NCI-H1417 treated with DMSO at 0.1 percent for 48 hours (cell line): ENCODE measurements around the gene NIPSNAP2.
"Not testable (repeated sequence)": the region's sequence is repeated elsewhere in the genome, so short reads cannot be mapped to it uniquely, and the experiment has no call there.

Experiments
- DNase-seq: peaks from one replicate; lab custom pipeline; 2025; lab: John Stamatoyannopoulos, UW

Gene NIPSNAP2

DNA sequence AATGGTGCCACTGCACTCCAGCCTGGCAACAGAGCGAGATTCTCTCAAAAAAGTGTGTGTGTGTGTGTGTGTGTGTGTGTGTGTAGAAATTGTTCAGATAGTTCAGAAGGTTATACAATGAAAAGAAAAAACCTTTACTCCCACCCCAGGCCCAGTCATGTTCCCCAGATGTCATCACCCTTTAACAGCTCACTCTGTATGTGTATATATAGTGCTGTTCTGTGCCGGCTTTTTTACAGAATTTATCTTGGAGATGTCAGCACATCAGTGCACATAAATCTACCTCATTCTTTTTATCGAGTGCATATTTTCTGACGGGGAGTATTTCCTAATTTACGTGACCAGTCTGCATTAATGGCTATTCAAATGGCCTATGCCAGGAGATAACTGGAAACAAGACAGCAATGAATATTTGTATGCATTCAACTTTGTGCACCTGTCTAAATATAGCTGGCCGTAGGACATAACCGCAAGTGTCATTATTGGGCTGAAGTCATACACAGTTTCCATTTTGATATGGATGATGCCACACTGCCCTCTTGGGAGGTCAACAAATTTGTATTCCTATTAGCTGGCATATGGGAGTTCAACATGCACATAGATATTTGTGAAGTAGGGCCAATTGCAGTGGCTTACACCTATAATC is 11.7 kb downstream of the NIPSNAP2 start:
- no peak for DNase-seq

DNA sequence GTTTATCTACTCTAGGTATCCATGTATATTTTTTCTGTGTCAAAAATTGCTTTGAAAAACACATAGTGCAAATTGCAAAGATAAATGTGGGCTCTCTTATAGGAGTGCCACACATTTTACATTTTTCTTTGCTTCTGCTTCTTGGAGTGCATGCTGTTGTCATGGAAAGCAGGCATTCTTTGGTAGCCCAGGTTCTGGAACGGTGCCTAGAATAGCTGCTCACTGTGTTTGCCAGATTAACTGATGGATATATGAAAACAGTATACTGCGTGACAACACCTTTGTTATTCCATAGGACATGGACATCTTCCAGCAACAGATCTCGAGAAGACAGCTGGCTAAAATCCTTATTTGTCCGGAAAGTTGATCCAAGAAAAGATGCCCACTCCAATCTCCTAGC is 13.4 kb downstream of the NIPSNAP2 start:
- DNase-seq = no peak

DNA sequence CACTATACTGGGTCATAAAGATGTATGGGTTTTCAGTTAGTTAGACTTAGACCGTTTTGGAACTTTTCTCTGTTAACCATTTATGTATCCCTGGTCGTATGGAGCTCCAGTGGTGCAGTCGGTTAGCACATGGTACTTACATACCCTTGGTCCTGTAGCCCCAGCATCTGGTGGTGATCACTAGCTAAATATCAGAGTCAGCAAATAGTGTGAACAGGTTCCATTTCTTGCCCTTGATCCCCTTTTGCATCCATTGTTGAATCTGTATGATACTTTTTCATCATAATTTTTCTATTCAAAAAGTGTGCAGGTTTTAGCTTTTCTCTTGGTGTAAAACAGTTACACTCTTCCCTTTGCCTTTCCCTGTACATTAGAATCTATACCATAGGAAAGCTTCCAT is 15.9 kb downstream of the NIPSNAP2 start:
- DNase-seq = no peak

DNA sequence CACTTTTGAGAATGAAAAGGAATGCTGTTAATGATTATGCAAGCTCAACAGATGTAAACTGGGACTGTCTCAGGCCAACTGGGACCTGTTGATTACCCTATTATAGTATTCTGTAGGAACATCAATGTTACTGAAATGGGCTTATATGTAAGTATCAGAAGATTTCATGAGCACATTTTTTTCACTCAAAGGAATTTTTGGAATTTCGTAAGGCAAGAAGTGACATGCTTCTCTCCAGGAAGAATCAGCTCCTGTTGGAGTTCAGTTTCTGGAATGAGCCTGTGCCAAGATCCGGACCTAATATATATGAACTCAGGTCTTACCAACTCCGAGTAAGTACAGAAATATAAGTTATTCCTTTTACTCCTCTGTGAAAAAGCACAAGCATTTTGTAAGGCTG is 19.2 kb downstream of the NIPSNAP2 start:
- no peak for DNase-seq

DNA sequence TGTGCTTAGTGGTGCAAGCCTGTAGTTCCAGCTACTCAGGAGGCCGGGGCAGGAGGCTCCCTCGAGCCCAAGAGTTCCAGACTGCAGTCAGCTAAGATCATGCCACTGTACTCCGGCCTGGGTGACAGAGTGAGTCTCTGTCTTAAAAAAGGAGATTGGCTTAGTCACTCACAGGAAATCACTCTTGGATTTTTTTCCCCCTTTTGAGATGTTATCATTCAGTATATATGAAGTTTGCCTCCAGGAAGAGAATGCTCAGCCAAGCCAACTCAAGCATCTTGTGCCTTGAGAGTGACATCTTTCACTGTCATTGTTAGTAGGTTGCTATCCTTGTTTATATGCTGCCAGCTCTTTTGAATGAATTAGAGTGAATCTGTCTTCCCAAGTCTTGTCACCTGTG is 28.0 kb downstream of the NIPSNAP2 start:
- no peak for DNase-seq

DNA sequence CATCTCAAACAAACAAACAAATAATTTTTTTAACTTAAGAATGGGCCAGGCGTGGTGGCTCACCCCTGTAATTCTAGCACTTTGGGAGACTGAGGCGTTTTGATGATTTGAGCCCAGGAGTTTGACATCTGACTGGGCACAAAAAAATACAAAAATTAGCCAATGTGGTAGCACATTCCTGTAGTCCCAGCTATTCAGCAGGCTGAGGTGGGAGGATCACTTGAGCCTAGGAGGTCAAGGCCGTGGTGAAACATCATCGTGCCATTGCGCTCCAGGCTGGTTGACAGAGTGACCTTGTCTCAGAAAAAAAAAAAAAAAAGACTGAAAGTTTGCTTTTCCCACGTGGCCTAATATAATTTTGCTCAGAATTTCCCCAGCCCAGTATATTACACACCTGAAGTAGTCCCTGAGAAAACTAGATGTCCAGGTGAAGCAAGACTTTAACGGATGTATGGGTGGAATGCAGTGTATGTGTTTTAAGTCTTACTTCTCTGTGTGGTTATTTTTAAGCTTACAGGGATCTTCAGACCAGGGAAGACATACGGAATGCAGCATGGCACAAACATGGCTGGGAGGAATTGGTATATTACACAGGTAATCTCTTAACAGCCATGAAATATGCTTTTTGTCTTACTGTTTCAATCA is 32.6 kb downstream of the NIPSNAP2 start:
- DNase-seq = no peak

DNA sequence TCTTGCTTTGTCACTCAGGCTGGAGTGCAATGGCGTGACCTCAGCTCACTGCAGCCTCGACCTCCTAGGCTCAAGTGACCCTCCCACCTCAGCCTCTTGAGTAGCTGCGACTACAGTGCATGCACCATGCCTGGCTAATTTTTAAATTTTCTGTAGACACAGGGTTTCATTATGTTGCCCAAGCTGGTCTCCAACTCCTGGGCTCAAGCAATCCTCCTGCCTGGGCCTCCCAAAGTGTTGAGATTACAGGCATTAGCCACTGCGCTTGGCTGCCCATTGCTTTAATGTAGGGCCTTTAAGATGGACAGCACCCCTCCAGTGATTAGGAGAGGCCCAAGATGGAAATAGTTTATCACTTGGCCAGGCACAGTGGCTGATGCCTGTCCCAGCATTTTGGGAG is 39.4 kb downstream of the NIPSNAP2 start:
- no peak for DNase-seq

DNA sequence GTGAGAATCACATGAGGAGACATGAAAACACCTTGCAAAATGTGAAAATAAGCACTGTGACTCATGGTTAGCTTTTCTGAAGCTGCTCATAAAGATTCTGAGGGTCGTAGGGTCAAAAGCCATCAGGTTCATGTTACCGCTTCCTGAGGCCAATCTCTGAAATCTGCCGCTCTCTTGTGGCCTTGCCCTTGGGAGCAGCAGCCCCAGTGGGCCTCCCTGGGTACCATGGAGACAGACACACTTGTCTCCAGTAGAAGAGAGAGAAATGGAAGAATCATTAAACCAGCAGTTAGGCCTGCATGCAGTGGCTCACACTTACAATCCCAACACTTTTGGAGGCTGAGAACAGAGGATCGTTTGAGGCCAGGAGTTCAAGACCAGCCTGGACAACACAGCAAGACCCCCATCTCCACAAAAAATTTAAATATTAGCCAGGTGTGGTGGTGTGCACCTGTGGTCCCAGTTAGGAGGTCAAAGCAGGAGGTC is 42.8 kb downstream of the NIPSNAP2 start:
- no peak for DNase-seq

DNA sequence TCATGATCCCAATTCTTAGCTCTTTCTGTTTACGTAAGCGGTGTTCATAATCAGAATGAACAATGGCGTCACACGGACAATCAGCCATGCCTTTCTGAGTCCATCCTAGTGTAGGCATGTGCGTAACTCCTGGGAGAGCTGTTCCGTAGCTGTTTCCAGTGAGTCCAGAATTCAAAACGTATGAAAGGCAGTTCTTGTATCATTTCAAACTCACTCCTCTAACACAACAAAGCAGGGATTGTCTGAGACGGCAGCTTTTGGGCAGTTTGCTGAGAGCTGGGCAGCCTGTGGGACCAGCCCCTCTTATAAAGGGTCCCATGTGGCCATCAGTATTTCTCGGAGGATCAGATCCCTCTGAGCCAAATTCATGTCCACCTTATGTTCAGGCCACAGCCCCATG is 43.5 kb downstream of the NIPSNAP2 start:
- no peak for DNase-seq

DNA sequence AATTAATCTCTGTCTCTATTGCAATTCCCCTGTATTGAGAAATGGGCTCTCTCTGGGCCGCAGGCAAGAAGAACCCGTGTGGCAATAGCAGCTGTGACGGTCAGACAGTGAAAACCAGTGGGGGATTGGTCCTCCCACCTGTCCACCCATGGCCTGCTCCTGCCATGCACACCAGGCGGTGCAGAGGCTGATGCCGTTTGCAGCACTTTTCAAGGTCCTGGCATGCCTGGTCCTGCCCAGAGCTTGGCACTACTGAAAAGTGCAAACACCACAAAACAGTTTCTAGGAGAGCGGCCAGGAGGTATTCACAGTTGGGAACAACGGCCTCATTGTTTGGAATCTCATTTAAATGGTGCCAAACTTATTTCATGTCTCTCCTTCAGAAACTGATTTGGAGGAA is 45.3 kb downstream of the NIPSNAP2 start:
- no peak for DNase-seq

DNA sequence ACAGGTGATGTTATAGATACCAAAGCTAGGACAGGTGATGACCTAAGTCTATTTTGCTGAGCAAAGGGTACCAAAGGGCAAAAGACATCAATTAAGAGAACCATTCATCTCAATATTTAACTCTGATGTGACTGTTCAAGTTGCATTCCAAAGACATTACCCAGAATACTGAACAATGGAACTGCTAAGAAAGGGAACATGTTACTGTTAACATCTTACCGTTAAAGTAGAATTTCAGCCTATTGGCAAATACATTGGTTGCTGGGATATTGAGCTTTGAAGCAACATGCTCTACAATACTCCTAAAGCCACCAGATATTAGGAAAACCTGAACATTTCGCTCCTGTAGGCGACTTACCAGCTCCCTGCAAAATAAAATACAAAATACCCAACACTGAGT is 52.6 kb downstream of the NIPSNAP2 start:
- not testable (repeated sequence) for DNase-seq

DNA sequence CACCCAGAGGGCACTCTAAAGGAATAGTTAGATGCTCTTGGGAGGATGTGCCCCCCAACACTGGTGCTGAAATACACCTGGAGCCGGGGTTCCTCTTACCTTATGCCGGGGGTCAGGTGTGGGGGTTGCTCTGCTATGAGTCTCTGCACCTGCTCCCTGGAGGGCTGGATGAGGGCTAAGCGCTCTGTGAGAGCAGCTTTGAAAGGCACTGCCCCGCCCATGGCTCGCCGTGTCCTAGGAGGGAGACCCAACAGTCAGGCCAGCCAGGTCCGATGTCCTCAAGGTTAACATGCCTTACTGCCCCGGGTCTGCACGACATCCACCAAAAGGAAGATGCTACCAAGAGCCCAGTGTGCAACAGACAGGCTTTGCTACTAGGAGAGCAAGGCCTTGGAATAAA is 55.1 kb downstream of the NIPSNAP2 start:
- no peak for DNase-seq

DNA sequence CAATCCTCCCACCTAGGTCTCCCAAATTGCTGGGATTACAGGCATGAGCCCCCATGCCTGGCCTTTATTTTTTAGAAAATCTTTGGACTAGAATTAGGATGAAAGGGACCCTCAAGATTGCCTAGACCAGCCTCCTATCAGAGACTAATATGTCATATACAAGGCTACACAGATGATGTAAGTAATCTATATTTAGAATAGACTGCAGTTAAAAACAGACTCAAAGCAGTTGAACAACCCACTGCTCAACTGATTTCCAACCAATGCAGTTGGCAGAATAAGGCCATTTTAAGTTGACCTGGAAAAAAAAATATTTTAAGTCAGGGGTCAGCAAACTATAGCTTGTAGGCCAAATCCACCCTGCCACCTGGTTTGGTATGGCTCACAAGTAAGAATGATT is 59.1 kb downstream of the NIPSNAP2 start:
- DNase-seq = no peak

DNA sequence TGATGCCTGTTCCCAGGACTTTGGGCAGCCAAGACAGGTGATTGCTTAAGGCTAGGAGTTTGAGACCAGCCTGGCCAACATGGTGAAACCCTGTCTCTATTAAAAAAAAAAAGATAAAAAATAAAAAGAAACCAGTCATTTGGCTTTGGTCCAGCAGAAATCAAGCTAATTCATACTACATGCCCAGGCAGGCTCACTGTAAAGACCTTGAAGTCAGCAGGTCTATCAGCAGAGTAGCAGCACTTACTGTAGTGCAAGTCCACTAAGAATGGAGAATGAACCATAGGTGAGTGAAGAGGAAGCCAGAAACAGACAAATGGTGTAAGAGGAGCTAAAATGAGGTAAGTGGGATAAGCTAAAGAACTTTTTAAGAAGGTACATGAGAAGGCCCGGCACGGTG is 62.2 kb downstream of the NIPSNAP2 start:
- DNase-seq = no peak

DNA sequence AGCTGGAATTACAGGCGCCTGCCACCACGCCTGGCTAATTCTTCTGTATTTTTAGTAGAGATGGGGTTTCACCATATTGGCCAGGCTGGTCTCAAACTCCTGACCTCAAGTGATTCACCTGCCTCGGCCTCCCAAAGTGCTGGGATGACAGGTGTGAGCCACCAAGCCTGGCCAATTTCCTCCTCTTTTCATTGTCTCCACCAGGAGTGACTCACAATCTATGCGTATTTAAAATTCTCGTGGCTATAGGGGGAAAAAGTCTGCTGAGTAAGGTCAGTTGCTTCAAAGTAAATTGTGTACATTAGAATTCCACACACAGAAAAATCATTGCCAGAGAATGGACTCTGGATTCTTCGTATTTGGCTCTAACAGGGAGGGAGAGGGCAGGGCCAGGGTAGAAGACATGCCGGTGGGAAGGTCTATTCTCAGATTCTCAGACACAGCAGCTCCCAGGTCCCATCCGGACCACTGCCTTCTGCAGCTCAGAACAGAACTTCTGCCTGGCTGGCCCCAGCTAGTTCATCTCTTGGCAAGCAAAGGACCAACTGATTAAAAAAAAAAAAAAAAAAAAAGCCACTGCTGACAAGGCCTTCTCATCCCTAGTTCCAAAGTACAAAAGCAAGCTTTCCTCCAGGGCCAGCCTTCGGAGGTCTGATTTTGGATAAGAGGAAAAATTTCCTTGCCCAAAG is 64.7 kb downstream of the NIPSNAP2 start:
- DNase-seq = no peak

DNA sequence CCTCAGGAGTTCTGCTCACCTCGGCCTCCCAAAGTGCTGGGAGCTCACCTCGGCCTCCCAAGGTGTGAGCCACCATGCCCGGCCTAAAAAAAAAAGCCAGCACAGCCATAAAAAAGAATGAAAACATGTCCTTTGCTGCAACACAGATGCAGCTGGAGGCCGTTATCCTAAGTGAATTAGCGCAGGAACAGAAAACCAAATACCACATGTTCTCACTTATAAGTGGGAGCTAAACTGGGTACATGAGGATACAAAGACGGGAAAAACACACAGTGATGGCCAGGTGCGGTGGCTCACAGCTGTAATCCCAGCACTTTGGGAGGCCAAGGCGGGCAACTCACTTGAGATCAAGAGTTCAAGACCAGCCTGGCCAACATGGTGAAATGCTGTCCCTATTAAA is 66.0 kb downstream of the NIPSNAP2 start:
- no peak for DNase-seq

DNA sequence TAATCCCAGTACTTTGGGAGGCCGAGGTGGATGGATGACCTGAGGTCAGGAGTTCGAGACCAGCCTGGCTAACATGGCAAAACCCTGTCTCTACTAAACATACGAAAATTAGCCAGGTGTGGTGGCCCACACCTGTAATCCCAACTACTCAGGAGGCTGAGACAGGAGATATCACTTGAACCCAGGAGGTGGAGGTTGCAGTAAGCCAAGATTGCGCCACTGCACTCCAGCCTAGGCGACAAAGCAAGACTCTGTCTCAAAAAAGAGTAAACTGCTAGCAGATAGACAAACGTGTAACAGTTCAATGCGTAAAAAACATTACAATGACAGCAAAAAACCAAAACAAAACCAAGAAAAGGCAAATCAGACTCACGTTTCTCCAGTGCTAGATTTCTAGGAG is 67.2 kb downstream of the NIPSNAP2 start:
- DNase-seq = not testable (repeated sequence)

DNA sequence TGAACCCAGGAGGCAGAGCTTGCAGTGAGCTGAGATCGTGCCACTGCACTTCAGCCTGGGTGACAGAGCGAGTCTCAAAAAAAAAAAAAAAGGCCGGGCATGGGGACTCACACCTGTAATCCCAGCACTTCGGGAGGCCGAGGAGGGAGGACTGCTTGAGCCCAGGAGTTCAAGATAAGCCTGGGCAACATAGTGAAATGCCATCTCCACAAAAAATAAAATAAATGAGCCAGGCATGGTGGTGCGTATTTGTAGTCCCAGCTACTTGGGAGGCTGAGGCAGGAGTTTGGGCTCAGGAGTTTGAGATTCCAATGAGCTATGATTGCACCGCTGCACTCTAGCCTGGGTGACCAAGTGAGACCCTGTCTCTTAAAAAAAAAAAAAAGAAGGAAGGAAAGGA is 68.2 kb downstream of the NIPSNAP2 start:
- not testable (repeated sequence) for DNase-seq

DNA sequence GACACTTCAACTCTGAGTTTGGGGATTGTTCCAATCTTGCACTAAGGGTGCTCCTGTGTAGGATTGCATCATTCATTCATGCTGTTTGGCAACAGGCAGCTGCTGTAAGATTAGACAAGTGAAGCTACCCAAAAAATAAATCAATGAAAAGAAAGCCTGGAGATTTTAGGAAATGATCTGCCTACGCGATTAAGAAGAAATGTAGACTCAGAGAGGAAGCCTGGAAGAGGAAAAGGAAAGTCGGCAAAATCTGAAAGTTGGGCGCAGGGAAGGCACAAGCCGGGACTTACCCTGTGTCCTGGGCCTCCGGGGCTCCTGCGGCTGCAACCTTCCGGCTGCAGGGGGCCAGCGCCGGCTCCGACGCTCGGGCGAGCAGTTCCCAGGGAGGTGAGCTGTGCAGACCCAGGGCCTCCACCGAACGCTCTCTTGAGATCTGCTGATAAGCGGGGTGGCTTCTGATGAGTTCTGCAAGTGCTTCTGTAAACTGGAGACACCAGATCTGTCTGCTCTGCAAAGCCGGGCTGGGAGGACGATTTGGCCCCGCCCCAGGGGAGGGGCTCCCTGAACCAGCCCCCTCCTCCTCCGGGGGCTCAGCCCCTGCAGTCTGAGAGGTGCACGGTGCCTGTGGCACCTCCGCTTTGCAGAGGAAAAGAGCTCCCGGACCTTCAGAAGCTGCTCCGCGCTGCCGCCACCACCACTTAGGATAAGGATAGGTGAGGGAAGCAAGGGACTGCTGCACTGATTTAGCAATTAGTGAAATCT is 69.5 kb downstream of the NIPSNAP2 start:
- no peak for DNase-seq

DNA sequence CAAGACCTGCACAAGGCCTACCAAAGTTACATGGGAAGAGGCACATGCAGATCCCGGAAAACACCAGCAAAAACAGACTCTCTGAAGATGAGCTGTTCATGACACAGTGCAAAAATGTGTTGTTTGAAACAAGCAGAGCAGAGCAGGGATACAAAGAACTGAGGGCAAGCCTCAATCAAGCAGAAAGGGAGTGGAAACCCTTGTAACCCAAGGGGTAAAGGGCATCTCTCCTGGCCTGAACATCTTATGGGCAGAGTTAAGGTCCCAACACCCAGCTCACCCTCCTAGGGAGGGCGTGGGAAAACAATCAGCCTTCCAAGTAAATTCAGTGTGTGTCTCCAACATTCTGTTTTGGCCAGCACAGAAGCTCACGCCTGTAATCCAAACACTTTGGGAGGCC is 76.3 kb downstream of the NIPSNAP2 start:
- no peak for DNase-seq

DNA sequence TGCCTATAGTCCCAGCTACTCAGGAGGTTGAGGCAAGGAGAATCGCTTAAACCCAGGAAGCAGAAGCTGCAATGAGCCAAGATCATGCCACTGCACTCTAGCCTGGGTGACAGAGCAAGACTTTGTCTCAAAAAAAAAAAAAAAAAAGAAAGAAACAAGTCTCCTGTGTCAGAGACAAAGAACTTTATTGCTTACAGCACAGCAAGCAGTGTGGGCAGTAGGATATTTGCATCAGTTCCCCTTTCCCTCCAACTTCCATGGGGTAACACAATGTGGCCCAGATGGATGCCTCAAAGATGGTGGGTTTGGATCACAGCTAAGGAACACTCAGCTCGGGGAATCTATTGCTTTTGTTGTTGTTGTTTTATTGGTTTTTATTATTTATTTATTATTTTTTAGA is 81.4 kb downstream of the NIPSNAP2 start:
- DNase-seq = not testable (repeated sequence)

DNA sequence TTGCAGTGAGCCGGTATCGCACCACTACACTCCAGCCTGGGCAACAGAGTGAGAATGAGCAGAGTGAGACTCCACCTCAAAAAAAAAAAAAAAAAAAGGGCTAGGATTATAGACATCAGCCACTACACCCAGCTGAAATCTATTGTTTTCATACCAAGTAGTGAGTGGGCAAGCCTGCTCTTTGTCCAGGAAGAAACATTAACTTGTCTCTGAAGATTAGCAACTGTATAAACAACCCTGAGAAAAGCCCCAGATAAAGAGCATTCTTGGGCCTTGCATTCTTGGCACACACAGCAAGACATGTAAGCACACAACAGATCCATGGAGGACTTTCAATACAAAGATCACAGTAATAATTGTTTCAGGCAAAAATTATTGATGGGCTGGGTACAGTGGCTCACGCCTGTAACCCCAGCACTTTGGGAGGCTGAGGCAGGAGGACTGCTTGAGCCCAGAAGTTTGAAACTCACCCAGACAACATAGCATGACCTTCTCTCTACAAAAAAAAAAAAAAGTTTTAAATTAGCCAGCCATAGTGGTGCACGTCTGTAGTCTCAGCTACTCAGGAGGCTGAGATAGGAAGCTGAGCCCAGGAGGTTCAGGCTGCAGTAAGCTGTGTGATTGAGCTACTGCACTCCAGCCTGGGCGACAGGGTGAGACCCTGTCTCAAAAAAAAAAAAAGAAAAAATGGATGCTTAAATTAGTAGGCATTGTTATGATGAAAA is 82.5 kb downstream of the NIPSNAP2 start:
- DNase-seq = no peak
